Activated CD4-positive, alpha-beta T cell treated with anti-CD3 and anti-CD28 coated beads for 4 hours (primary cell): ENCODE results near the gene MLLT11.

Experiments
- DNase-seq, 2 donors: peaks; one replicate each; pipeline ENCODE4 v3.0.0-alpha.2; 2020

The MLLT11 gene

GRCh38 chr1:151060007-151060656 lies at the start of gene MLLT11:
Gene MLLT11, plus strand, starts transcription at chr1:151060397. Its CDS starts 6,828 bp downstream, at chr1:151067225.
- no peak for DNase-seq

GRCh38 chr1:151011154-151011850 lies 48.9 kb upstream of the MLLT11 start:
- no peak for DNase-seq

GRCh38 chr1:151012684-151013471 lies 47.3 kb upstream of the MLLT11 start:
- no peak for DNase-seq

DNA sequence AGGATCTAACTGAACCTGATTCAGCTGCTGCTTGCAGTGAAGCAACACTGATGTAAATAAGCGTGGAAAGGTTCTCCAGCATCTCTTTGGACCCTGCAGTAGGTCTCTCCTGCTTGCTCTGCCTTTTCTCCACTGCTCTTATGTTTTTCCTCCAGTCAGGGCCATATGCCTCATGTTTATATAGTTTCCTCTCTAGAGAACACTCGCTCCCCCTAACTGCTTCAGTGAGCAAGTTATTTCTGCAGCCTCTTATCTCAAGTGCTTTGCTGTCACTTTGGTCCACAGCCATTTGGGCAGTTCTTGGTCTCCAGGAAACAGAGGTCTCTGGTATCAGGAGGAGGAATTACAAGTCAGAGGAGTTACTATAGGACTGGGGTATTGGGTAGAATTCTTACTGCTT lies 46.7 kb upstream of the MLLT11 start:
- no peak for DNase-seq

DNA sequence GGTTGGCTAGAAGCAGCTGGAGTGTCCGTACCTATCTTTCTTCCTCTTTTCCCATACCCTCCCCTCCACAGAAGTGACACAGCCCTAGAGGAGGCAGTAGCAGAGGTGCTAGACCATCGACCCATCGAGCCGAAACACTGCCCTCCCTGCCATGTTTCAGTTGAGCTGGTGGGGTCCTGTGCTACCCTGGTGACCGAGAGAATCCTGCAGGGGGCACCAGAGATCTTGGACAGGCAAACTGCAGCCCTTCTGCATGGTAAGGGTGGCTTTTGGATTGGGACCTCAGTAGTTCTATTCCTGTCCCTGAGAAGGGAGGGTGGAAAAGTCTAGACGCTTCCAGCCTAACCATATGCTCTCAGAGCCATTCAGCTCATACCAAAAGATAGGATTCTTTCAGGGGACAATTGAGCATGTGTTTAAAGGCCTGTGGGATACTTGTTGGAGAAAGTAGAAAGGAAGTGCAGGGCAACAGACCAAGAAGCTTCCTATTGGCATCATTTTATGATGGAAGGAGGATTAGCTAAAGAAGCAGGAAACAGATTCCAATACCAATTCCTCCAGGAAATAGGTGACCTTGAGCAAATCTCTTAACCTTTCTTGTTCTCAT lies 35.6 kb upstream of the MLLT11 start:
- peak; percentile 85 to 92 for DNase-seq

- DNase-seq = no peak
These were observed 33.7 kb upstream of the MLLT11 start for GRCh38 chr1:151026460-151026859.

DNA sequence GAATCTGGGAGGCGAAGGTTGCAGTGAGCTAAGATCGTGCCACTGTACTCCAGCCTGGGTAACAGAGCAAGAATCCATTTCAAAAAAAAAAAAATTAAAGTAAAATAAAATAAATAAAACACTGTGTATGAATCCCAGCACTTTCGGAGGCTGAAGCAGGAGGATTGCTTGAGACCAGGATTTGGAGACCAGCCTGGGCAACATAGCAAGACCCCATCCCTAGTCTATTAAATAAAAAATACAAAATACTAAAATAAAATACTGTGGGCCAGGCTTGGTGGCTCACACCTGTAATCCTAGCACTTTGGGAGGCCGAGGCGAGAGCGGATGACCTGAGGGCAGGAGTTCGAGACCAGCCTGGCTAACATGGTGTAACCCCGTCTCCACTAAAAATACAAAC lies 28.0 kb upstream of the MLLT11 start:
- no peak for DNase-seq

DNA sequence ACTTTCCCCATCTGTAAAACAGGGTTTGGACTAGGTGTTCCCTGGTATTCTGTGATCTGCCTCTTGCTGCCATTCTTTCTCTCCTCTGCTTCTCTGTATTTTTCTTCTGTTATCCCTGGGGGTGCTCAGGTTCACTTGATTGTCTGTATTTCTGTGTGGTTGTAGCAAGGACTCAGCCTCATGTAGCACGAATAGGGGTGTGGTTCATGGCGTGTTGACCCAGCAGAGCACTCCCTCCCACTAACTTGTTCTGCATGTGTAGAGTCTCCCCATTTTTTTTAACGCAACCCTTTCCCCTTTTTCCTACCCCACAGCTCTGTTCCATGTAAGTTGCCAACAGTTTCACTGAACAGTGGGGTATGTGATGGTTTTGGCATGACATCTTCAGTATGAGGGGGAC lies 25.0 kb upstream of the MLLT11 start:
- DNase-seq = no peak

GRCh38 chr1:151036356-151036755 lies 23.8 kb upstream of the MLLT11 start, which contains the start of gene BNIPL:
Gene BNIPL, plus strand, starts transcription at chr1:151036586. Its CDS starts 140 bp downstream, at chr1:151036726.
- no peak for DNase-seq

DNA sequence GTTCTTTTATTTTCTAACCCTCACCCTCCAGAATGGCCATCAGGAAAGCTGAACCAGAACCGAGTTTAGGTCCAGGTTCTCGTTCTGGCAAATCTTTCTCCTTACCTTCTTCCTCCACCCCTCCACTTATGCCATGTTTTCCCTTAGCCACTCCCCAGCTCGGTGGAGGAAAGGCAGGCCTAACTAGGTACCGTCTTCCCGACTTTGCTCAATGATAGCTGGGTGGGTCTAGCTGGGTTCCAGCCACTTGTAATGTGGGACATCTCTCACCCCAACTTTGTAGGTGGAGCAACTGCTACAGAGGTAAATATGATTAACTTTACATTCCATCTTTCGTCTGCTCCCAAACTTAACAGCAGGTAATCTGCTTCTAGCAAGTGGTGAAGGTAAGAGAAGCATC lies 23.2 kb upstream of the MLLT11 start:
- DNase-seq = no peak

GRCh38 chr1:151039521-151039920 lies 20.7 kb upstream of the MLLT11 start:
- DNase-seq = no peak

DNA sequence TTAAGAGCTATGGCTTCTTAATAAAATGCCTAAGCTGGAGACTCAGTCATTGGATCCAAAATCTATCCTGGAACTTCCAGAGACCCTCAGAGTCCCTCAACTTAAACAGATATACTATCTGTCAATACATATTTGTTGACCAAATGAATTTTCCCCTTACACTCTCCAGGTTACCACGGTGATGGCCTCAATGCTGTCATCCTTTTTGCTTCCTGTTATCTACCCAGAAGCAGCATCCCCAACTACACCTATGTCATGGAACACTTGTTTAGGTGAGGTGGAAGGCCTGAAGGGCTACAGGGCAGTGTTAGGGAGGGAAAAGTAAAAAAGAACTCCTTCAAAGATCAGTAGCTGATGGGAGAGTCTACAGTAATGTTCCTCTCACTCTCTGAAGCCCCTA lies 17.0 kb upstream of the MLLT11 start:
- DNase-seq = no peak

- peak; percentile 43 to 54 for DNase-seq
These were observed 12.6 kb upstream of the MLLT11 start, which contains the start of gene C1orf56 for GRCh38 chr1:151047591-151047924. Gene C1orf56, plus strand, starts transcription at chr1:151047751. Its CDS starts 97 bp downstream, at chr1:151047848.

DNA sequence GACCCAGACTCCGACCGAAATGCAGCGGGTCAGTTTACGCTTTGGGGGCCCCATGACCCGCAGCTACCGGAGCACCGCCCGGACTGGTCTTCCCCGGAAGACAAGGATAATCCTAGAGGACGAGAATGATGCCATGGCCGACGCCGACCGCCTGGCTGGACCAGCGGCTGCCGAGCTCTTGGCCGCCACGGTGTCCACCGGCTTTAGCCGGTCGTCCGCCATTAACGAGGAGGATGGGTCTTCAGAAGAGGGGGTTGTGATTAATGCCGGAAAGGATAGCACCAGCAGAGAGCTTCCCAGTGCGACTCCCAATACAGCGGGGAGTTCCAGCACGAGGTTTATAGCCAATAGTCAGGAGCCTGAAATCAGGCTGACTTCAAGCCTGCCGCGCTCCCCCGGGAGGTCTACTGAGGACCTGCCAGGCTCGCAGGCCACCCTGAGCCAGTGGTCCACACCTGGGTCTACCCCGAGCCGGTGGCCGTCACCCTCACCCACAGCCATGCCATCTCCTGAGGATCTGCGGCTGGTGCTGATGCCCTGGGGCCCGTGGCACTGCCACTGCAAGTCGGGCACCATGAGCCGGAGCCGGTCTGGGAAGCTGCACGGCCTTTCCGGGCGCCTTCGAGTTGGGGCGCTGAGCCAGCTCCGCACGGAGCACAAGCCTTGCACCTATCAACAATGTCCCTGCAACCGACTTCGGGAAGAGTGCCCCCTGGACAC lies 12.1 kb upstream of the MLLT11 start:
- DNase-seq = peak; percentile 45 to 48

DNA sequence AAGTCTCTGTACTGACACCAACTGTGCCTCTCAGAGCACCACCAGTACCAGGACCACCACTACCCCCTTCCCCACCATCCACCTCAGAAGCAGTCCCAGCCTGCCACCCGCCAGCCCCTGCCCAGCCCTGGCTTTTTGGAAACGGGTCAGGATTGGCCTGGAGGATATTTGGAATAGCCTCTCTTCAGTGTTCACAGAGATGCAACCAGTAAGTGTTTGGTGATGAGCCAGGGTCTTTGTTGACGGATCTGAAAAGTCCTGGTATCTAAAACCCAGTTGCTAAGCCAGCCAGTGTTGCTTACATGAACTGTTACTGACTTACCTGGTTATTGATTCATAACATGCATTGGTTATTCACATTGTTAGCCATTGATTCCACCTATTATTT lies 11.6 kb upstream of the MLLT11 start:
- DNase-seq = no peak

- no peak for DNase-seq
These were observed 10.7 kb upstream of the MLLT11 start for GRCh38 chr1:151049458-151049857.

GRCh38 chr1:151050051-151050688 lies 10.0 kb upstream of the MLLT11 start:
- DNase-seq = no peak

GRCh38 chr1:151051356-151052009 lies 8.7 kb upstream of the MLLT11 start:
- DNase-seq = no peak

- DNase-seq = no peak
These were observed 5.1 kb upstream of the MLLT11 start for GRCh38 chr1:151054971-151055547.

- no peak for DNase-seq
These were observed 4.6 kb upstream of the MLLT11 start for GRCh38 chr1:151055581-151055980.

DNA sequence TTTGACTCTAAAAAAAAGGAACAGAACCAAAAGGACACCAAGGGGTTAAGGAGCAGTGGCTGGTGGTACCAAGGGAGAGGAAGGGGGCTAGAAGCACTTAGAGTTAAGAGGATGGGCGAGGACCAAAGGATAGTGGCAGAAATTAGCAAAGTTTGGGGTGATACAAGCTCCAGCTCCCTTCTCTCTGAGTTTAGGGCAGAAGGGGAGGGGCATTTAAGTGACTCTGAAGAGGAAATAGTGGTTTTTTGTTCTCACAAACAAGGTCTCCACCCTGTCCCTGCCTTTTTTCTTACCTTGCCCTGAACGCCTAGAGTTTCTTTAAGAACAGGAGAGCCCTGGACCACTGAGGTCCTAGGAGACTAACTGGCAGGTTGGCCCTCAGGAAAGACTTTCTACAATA lies 4.0 kb upstream of the MLLT11 start:
- no peak for DNase-seq
